ENCODE data around the gene GYPA.

DNA sequence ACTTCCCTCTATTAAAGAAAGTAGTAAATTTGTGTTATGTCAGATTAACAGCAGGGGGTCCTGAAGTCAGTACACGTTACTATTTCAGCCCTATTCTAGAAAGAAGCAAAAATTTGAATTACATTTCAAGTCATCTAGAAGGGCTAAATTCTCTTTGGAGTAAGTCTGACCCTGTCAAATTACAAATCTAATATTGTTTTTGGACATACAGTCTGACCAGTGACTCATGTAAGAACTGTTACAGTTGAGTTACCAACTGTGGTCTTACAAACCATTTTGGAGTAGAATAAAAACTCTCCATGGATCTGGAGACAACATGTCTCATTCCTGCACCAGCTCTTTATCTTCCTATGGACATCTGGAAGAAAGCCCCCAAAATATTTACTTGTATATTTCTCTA lies 36.0 kb upstream of the GYPA start:
- TF ChIP-seq CTCF (conservative IDR thresholded peaks at IDR 0.05 in 1 of 2, IDR thresholded peaks at IDR 0.05 in 1 of 2; ENCODE audit: low read depth in 1 of 2, low read length in 2 of 2) = no peak
- TF ChIP-seq EZH2 (IDR thresholded peaks at IDR 0.05; ENCODE audit: low read length, missing control alignments) = no peak
